Endothelial cell (in vitro differentiated cells): Measurements from ENCODE around the gene C5orf46. TPM values are rescaled to one million over a fixed set of nuclear protein-coding genes. Genes with fewer than 3 reads are reported as not detected.

Source experiments
- DNase-seq: peaks from one replicate; pipeline ENCODE4 v3.0.0; 2021; ENCODE audit warnings: low spot score
- H3K27ac Mint-ChIP-seq: one replicate; pipeline ENCODE4 v1.8.0; 2021; ENCODE audit warnings: mixed read lengths, inconsistent platforms; ENCODE audit not compliant: unreplicated experiment
- H3K27me3 Mint-ChIP-seq: one replicate; pipeline ENCODE4 v1.8.0; 2021; ENCODE audit warnings: mild to moderate bottlenecking, moderate library complexity, mixed read lengths, inconsistent platforms; ENCODE audit not compliant: unreplicated experiment
- H3K36me3 Mint-ChIP-seq: one replicate; pipeline ENCODE4 v1.8.0; 2021; ENCODE audit warnings: mild to moderate bottlenecking, low read depth, mixed read lengths, inconsistent platforms; ENCODE audit not compliant: unreplicated experiment
- H3K4me1 Mint-ChIP-seq: one replicate; pipeline ENCODE4 v1.8.0; 2021; ENCODE audit warnings: mild to moderate bottlenecking, mixed read lengths, inconsistent platforms; ENCODE audit not compliant: unreplicated experiment
- H3K4me3 Mint-ChIP-seq: one replicate; pipeline ENCODE4 v1.8.0; 2021; ENCODE audit warnings: mild to moderate bottlenecking, mixed read lengths, inconsistent platforms; ENCODE audit not compliant: unreplicated experiment
- H3K9me3 Mint-ChIP-seq: one replicate; pipeline ENCODE4 v1.8.0; 2021; ENCODE audit warnings: mixed read lengths, inconsistent platforms; ENCODE audit not compliant: unreplicated experiment
- CTCF ChIP-seq: fragments of 200-600 bp; sonication (generic); IDR thresholded peaks from one replicate; pipeline ENCODE4 v1.5.0; 2021; ENCODE audit warnings: antibody characterized with exemption; ENCODE audit not compliant: unreplicated experiment
- total RNA-seq: library from RNA; stranded (reverse); fragmentation: NEBNext Ultra II Directional; extraction: Animal tissue kit (Norgen Biotek cat#: 25700); gene quantifications from one replicate; pipeline ENCODE4 v1.2.1, GENCODE V29; 2021; ENCODE audit not compliant: unreplicated experiment

C5orf46 gene
- total RNA-seq, 1 donor from 2014 or later: not detected

GRCh38 chr5:147920420-147921030 is 14.2 kb upstream of the C5orf46 start:
- Mint-ChIP-seq H3K4me3 (no peak overlapping the region), H3K27ac (no peak overlapping the region), H3K4me1 (no peaks in the 10 kb centered on the region), H3K27me3 (no peaks in the 10 kb centered on the region), H3K36me3 (no peaks in the 10 kb centered on the region), H3K9me3 (no peaks in the 10 kb centered on the region)
- DNase-seq: no peak
- TF ChIP-seq CTCF: no peak

- Mint-ChIP-seq H3K9me3 (no peaks in the 10 kb centered on the region), H3K27me3 (no peaks in the 10 kb centered on the region), H3K4me3 (no peak overlapping the region), H3K36me3 (no peaks in the 10 kb centered on the region), H3K4me1 (no peaks in the 10 kb centered on the region), H3K27ac (no peak overlapping the region)
- no peak for DNase-seq
- TF ChIP-seq CTCF: no peak
Measured at GRCh38 chr5:147918899-147919298, 12.6 kb upstream of the C5orf46 start.

- Mint-ChIP-seq H3K36me3 (no peaks in the 10 kb centered on the region), H3K27ac (no peak overlapping the region), H3K27me3 (no peaks in the 10 kb centered on the region), H3K9me3 (no peaks in the 10 kb centered on the region), H3K4me1 (no peaks in the 10 kb centered on the region), H3K4me3 (no peak overlapping the region)
- no peak for DNase-seq
- no peak for TF ChIP-seq CTCF
Measured at GRCh38 chr5:147918101-147918685, 11.9 kb upstream of the C5orf46 start.

- no peaks in the 10 kb centered on the region for H3K9me3 Mint-ChIP-seq
- no peak overlapping the region for H3K4me3 Mint-ChIP-seq
- H3K27ac Mint-ChIP-seq: no peak overlapping the region
- no peak for TF ChIP-seq CTCF
- H3K4me1 Mint-ChIP-seq: no peaks in the 10 kb centered on the region
- no peaks in the 10 kb centered on the region for H3K36me3 Mint-ChIP-seq
- no peaks in the 10 kb centered on the region for H3K27me3 Mint-ChIP-seq
- DNase-seq: no peak
Measured at GRCh38 chr5:147913786-147914185, 7.4 kb upstream of the C5orf46 start.

- H3K4me3 Mint-ChIP-seq: no peak overlapping the region
- no peak overlapping the region for H3K27ac Mint-ChIP-seq
- no peak for DNase-seq
- H3K4me1 Mint-ChIP-seq: no peaks in the 10 kb centered on the region
- no peaks in the 10 kb centered on the region for H3K36me3 Mint-ChIP-seq
- TF ChIP-seq CTCF: no peak
- no peaks in the 10 kb centered on the region for H3K9me3 Mint-ChIP-seq
- no peaks in the 10 kb centered on the region for H3K27me3 Mint-ChIP-seq
Measured at GRCh38 chr5:147912011-147912410, 5.7 kb upstream of the C5orf46 start.
